A673 (cell line): ENCODE measurements around the gene LIMS1. TPM values are rescaled to one million over a fixed set of nuclear protein-coding genes. Genes with fewer than 3 reads are reported as not detected.

Experiments used
- BruUV-seq: library from RNA; stranded (reverse); fragments of 400-500 nt; replicated peaks from 2 replicates; lab custom pipeline; 2021; lab: Mats Ljungman, UMichigan
- CTCF ChIA-PET: fragments of 300-600 bp; sonication (Branson Sonifier 250); formaldehyde crosslinking; loops from one replicate; lab custom pipeline; 2022; ENCODE audit warnings: antibody characterized with exemption; lab: Charles Lee
- POLR2A ChIA-PET: fragments of 300-600 bp; sonication (Branson Sonifier 250); formaldehyde crosslinking; loops from one replicate; lab custom pipeline; 2022; ENCODE audit warnings: antibody characterized with exemption; ENCODE audit not compliant: low non-redundant PET; lab: Charles Lee
- DNase-seq: peaks from one replicate; pipeline ENCODE4 v3.0.0-alpha.2; 2015; ENCODE audit warnings: low spot score
- H3K27ac ChIP-seq: fragments of 200-600 bp; sonication (generic); 2 replicates; pipeline ENCODE4 v1.5.1; 2016; ENCODE audit warnings: mixed run types, low read depth, mild to moderate bottlenecking, mixed read lengths, antibody characterized with exemption, low read length; ENCODE audit not compliant: poor library complexity, severe bottlenecking
- H3K27me3 ChIP-seq: fragments of 200-600 bp; sonication (generic); replicated peaks from 2 replicates; pipeline ENCODE4 v1.6.1; 2017; ENCODE audit warnings: mixed run types, low read depth, mild to moderate bottlenecking, mixed read lengths, antibody characterized with exemption, low read length; ENCODE audit not compliant: insufficient read depth, poor library complexity
- H3K36me3 ChIP-seq: fragments of 200-600 bp; sonication (generic); 2 replicates; pipeline ENCODE4 v1.6.1; 2016; ENCODE audit warnings: mixed run types, mild to moderate bottlenecking, mixed read lengths, antibody characterized with exemption, low read length; ENCODE audit not compliant: insufficient read depth, poor library complexity, severe bottlenecking
- H3K4me1 ChIP-seq: fragments of 200-600 bp; sonication (generic); 2 replicates; pipeline ENCODE4 v1.6.1; 2017; ENCODE audit warnings: mixed run types, mild to moderate bottlenecking, mixed read lengths, antibody characterized with exemption, low read length; ENCODE audit not compliant: insufficient read depth, poor library complexity, severe bottlenecking
- H3K4me3 ChIP-seq: fragments of 200-600 bp; sonication (generic); 2 replicates; pipeline ENCODE4 v1.5.1; 2016; ENCODE audit warnings: low read depth, mixed run types, mild to moderate bottlenecking, mixed read lengths, low read length; ENCODE audit not compliant: poor library complexity, severe bottlenecking
- H3K9me3 ChIP-seq: fragments of 200-600 bp; sonication (generic); 2 replicates; pipeline ENCODE4 v1.6.1; 2016; ENCODE audit warnings: mixed run types, low read depth, mild to moderate bottlenecking, mixed read lengths, antibody characterized with exemption, low read length; ENCODE audit not compliant: poor library complexity, severe bottlenecking
- CTCF ChIP-seq: fragments of 300-800, 200-600 bp; sonication (generic); conservative IDR thresholded peaks from 2 replicates; pipeline ENCODE4 v1.5.1; 2017; ENCODE audit warnings: low read depth, mild to moderate bottlenecking, antibody characterized with exemption, low read length, moderate library complexity, mixed read lengths
- EZH2 ChIP-seq: fragments of 200-600 bp; sonication (generic); IDR thresholded peaks from 2 replicates; pipeline ENCODE4 v1.6.1; 2017; ENCODE audit warnings: borderline replicate concordance, low read depth, mild to moderate bottlenecking, mixed read lengths, antibody characterized with exemption, low read length; ENCODE audit not compliant: poor library complexity, severe bottlenecking
- intact Hi-C: fragments of 100-400 bp; cut with micrococcal nuclease; formaldehyde crosslinking; loops from one replicate; pipeline ENCODE4 v1.10.0; 2022; ENCODE audit not compliant: unreplicated experiment
- total RNA-seq: library from RNA; stranded (reverse); gene quantifications from 2 replicates; pipeline ENCODE4 v1.2.3, GENCODE V29; 2021

LIMS1 gene
- total RNA-seq, 1 experiment from 2014 or later: 43.9 TPM

GRCh38 chr2:108586116-108586515, 51.8 kb downstream of the LIMS1 start:
- Histone ChIP-seq H3K36me3 (no peaks in the 10 kb centered on the region), H3K4me3 (no peak overlapping the region), H3K9me3 (no peaks in the 10 kb centered on the region), H3K27ac (no peak overlapping the region), H3K4me1 (peaks cover 7% of the 10 kb centered on the region), H3K27me3 (no peaks in the 10 kb centered on the region)
- ChIA-PET CTCF (no interaction called here), POLR2A (interaction anchor here (0.6 kb wide), 1 partner anchor 26 kb away, joined by 4 read pairs; no protein-coding TSS in a partner anchor)
- no peak for DNase-seq
- intact Hi-C loops: no loop called here
- BruUV-seq: no TSS peak
- TF ChIP-seq EZH2 (no peak), CTCF (no peak)

GRCh38 chr2:108586631-108587030, 52.4 kb downstream of the LIMS1 start:
- no TSS peak for BruUV-seq
- ChIA-PET CTCF (interaction anchor here (0.6 to 1.0 kb wide), 2 partner anchors 50 to 137 kb away, joined by 3 read pairs; no protein-coding TSS in a partner anchor), POLR2A (interaction anchor here (0.6 kb wide), 1 partner anchor 26 kb away, joined by 4 read pairs; no protein-coding TSS in a partner anchor)
- intact Hi-C loops: no loop called here
- Histone ChIP-seq H3K27me3 (no peaks in the 10 kb centered on the region), H3K4me3 (no peak overlapping the region), H3K4me1 (peaks cover 7% of the 10 kb centered on the region), H3K36me3 (no peaks in the 10 kb centered on the region), H3K9me3 (no peaks in the 10 kb centered on the region), H3K27ac (no peak overlapping the region)
- TF ChIP-seq EZH2 (no peak), CTCF (no peak)
- DNase-seq: no peak

GRCh38 chr2:108587621-108588020, 53.4 kb downstream of the LIMS1 start:
- POLR2A ChIA-PET: interaction anchor here (0.7 kb wide), 1 partner anchor 512 kb away, joined by 3 read pairs; no protein-coding TSS in a partner anchor

More at GRCh38 chr2:108587621-108588020, 53.4 kb downstream of the LIMS1 start:
- no peak overlapping the region for H3K27ac ChIP-seq
- no TSS peak for BruUV-seq
- H3K27me3 ChIP-seq: no peaks in the 10 kb centered on the region
- TF ChIP-seq CTCF (no peak), EZH2 (no peak)
- CTCF ChIA-PET: interaction anchor here (1.0 kb wide), 1 partner anchor 49 kb away, joined by 3 read pairs; no protein-coding TSS in a partner anchor
- no peaks in the 10 kb centered on the region for H3K9me3 ChIP-seq
- H3K4me3 ChIP-seq: no peak overlapping the region
- H3K36me3 ChIP-seq: no peaks in the 10 kb centered on the region
- H3K4me1 ChIP-seq: peaks cover 7% of the 10 kb centered on the region
- intact Hi-C loops: no loop called here
- no peak for DNase-seq
